WTC11 (cell line): ENCODE data around the gene SYNE3. TPM values are rescaled to one million over a fixed set of nuclear protein-coding genes. Genes with fewer than 3 reads are reported as not detected.

ENCODE experiments used
- ATAC-seq: fragments of 200-7000 bp; cut with Tn5 transposase; 2 replicates; pipeline ENCODE4 v1.10.0; 2021; ENCODE audit warnings: mild to moderate bottlenecking, moderate library complexity
- CTCF ChIA-PET: fragments of 300-600 bp; sonication (Branson Sonifier 250); formaldehyde crosslinking; loops from one replicate; lab custom pipeline; 2021; ENCODE audit warnings: antibody characterized with exemption; lab: Charles Lee
- POLR2A ChIA-PET: fragments of 350-600 bp; sonication (Branson Sonifier 250); formaldehyde crosslinking; loops from one replicate; lab custom pipeline; 2021; ENCODE audit warnings: antibody characterized with exemption; lab: Charles Lee
- DNase-seq: peaks from one replicate; pipeline ENCODE4 v3.0.0; 2021; ENCODE audit warnings: low spot score
- H3K27ac Mint-ChIP-seq: 2 replicates; pipeline ENCODE4 v1.8.0; 2021; ENCODE audit warnings: mixed read lengths
- H3K27me3 Mint-ChIP-seq: 2 replicates; pipeline ENCODE4 v1.8.0; 2021; ENCODE audit warnings: low read depth, mild to moderate bottlenecking, moderate library complexity, mixed read lengths
- H3K36me3 Mint-ChIP-seq: 2 replicates; pipeline ENCODE4 v1.8.0; 2021; ENCODE audit warnings: mixed read lengths
- H3K4me1 Mint-ChIP-seq: 2 replicates; pipeline ENCODE4 v1.8.0; 2022; ENCODE audit warnings: mixed read lengths
- H3K4me3 Mint-ChIP-seq: 2 replicates; pipeline ENCODE4 v1.8.0; 2021; ENCODE audit warnings: mild to moderate bottlenecking, moderate library complexity, mixed read lengths
- H3K9me3 Mint-ChIP-seq: 2 replicates; pipeline ENCODE4 v1.8.0; 2021; ENCODE audit warnings: mixed read lengths
- ELF4 ChIP-seq: sonication (generic); formaldehyde crosslinking; IDR thresholded peaks from 2 replicates; pipeline ENCODE4 v1.8.1; 2022; ENCODE audit warnings: low read depth, mild to moderate bottlenecking, moderate library complexity, missing genetic modification reagents
- EMX1 ChIP-seq: fragments of 250-450 bp; sonication (Bioruptor Pico); IDR thresholded peaks from 2 replicates; pipeline ENCODE4 v1.8.0; 2021; ENCODE audit warnings: mild to moderate bottlenecking
- ETV6 ChIP-seq: sonication (generic); formaldehyde crosslinking; IDR thresholded peaks from 2 replicates; pipeline ENCODE4 v1.8.1; 2022; ENCODE audit warnings: mild to moderate bottlenecking, missing genetic modification reagents
- FOXJ3 ChIP-seq: sonication (generic); formaldehyde crosslinking; IDR thresholded peaks from 2 replicates; pipeline ENCODE4 v1.9.0; 2021; ENCODE audit warnings: missing genetic modification reagents, mild to moderate bottlenecking, borderline replicate concordance
- FOXP1 ChIP-seq: sonication (generic); formaldehyde crosslinking; IDR thresholded peaks from 2 replicates; pipeline ENCODE4 v1.8.0; 2022; ENCODE audit warnings: missing genetic modification reagents, mild to moderate bottlenecking, moderate library complexity, borderline replicate concordance
- GRHL2 ChIP-seq: fragments of 250-450 bp; sonication (Bioruptor Pico); IDR thresholded peaks from 2 replicates; pipeline ENCODE4 v1.8.0; 2022; ENCODE audit warnings: mild to moderate bottlenecking, moderate library complexity; ENCODE audit not compliant: insufficient replicate concordance, severe bottlenecking
- HMGA2 ChIP-seq: fragments of 250-450 bp; sonication (Bioruptor Pico); IDR thresholded peaks from 2 replicates; pipeline ENCODE4 v1.4.0; 2021; ENCODE audit warnings: mild to moderate bottlenecking, moderate library complexity
- JAZF1 ChIP-seq: fragments of 250-450 bp; sonication (Bioruptor Pico); IDR thresholded peaks from 2 replicates; pipeline ENCODE4 v1.9.0; 2021; ENCODE audit warnings: moderate library complexity, mild to moderate bottlenecking, inconsistent platforms
- JUN ChIP-seq: sonication (generic); formaldehyde crosslinking; IDR thresholded peaks from 2 replicates; pipeline ENCODE4 v1.8.0; 2023; ENCODE audit warnings: mild to moderate bottlenecking, missing genetic modification reagents
- KAT7 ChIP-seq: sonication (generic); formaldehyde crosslinking; IDR thresholded peaks from 2 replicates; pipeline ENCODE4 v1.8.1; 2023; ENCODE audit warnings: missing genetic modification reagents, mild to moderate bottlenecking, borderline replicate concordance
- MYBL2 ChIP-seq: sonication (generic); formaldehyde crosslinking; IDR thresholded peaks from 2 replicates; pipeline ENCODE4 v1.8.1; 2023; ENCODE audit warnings: mild to moderate bottlenecking, moderate library complexity, missing genetic modification reagents
- NFE2L1 ChIP-seq: sonication (generic); formaldehyde crosslinking; IDR thresholded peaks from 2 replicates; pipeline ENCODE4 v1.8.1; 2023; ENCODE audit warnings: missing genetic modification reagents
- NR2C2 ChIP-seq: sonication (generic); formaldehyde crosslinking; IDR thresholded peaks from 2 replicates; pipeline ENCODE4 v1.8.0; 2022; ENCODE audit warnings: mild to moderate bottlenecking, missing genetic modification reagents
- RELA ChIP-seq: sonication (generic); formaldehyde crosslinking; IDR thresholded peaks from 2 replicates; pipeline ENCODE4 v1.8.1; 2022; ENCODE audit warnings: missing genetic modification reagents, mild to moderate bottlenecking, borderline replicate concordance
- SMAD3 ChIP-seq: sonication (generic); formaldehyde crosslinking; IDR thresholded peaks from 2 replicates; pipeline ENCODE4 v1.8.0; 2022; ENCODE audit warnings: missing genetic modification reagents, mild to moderate bottlenecking, borderline replicate concordance
- SMAD4 ChIP-seq: sonication (generic); formaldehyde crosslinking; IDR thresholded peaks from 2 replicates; pipeline ENCODE4 v1.8.0; 2022; ENCODE audit warnings: mild to moderate bottlenecking, missing genetic modification reagents
- SOX15 ChIP-seq: fragments of 250-450 bp; sonication (Bioruptor Pico); IDR thresholded peaks from 2 replicates; pipeline ENCODE4 v1.9.0; 2021; ENCODE audit warnings: mild to moderate bottlenecking
- ZNF138 ChIP-seq: sonication (generic); formaldehyde crosslinking; conservative IDR thresholded peaks from 2 replicates; pipeline ENCODE4 v1.8.1; 2022; ENCODE audit warnings: mild to moderate bottlenecking, moderate library complexity, missing genetic modification reagents
- ZNF263 ChIP-seq: sonication (generic); formaldehyde crosslinking; IDR thresholded peaks from 2 replicates; pipeline ENCODE4 v1.8.1; 2022; ENCODE audit warnings: low read depth, mild to moderate bottlenecking, moderate library complexity, missing genetic modification reagents
- ZNF671 ChIP-seq: fragments of 250-450 bp; sonication (Bioruptor Pico); IDR thresholded peaks from 2 replicates; pipeline ENCODE4 v1.8.0; 2021; ENCODE audit warnings: mild to moderate bottlenecking
- total RNA-seq: library from RNA; stranded (reverse); gene quantifications from 3 replicates; pipeline ENCODE4 v1.2.3, GENCODE V29; 2021
- TF ChIP-seq, protein P1 (sequence below): fragments of 250-450 bp; sonication (Bioruptor Pico); IDR thresholded peaks from 2 replicates; pipeline ENCODE4 v1.8.0; 2021; ENCODE audit warnings: mild to moderate bottlenecking
- TF ChIP-seq, protein P2 (sequence below): sonication (generic); formaldehyde crosslinking; IDR thresholded peaks from 2 replicates; pipeline ENCODE4 v1.8.1; 2023; ENCODE audit warnings: mild to moderate bottlenecking, missing genetic modification reagents, borderline replicate concordance
- TF ChIP-seq, protein P3 (sequence below): sonication (generic); formaldehyde crosslinking; IDR thresholded peaks from 2 replicates; pipeline ENCODE4 v1.8.1; 2023; ENCODE audit warnings: mild to moderate bottlenecking, moderate library complexity, missing genetic modification reagents
- TF ChIP-seq, protein P4 (sequence below): fragments of 250-450 bp; sonication (Bioruptor Pico); conservative IDR thresholded peaks from 2 replicates; pipeline ENCODE4 v1.9.0; 2021; ENCODE audit warnings: mild to moderate bottlenecking
- TF ChIP-seq, protein P5 (sequence below): sonication (generic); formaldehyde crosslinking; IDR thresholded peaks from 2 replicates; pipeline ENCODE4 v1.8.1; 2022; ENCODE audit warnings: missing genetic modification reagents, borderline replicate concordance

Gene SYNE3
- total RNA-seq, 1 experiment from 2014 or later, result 0.24 TPM

DNA sequence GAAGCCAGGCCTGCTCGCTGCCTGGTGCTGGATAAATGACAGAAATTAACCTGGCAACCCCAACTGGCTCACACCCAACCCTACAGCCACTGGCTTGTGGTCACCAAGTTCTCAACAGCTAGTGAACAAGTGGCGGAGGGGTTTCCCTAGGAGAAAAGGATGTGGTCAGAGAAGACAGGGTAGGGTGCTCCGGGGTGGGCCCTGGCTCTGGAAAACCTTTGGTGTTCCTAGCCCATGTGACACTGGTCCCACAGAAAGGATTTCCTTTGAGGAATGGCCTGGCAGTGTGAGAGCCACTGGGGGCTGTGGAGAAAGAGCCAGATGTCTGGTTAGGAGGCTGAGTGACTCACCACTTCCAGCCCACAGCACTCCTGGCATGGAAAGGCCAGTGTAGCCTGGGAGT lies 8.7 kb downstream of the SYNE3 start:
- ChIA-PET POLR2A (no interaction called here), CTCF (no interaction called here)
- Mint-ChIP-seq H3K27me3 (no peaks in the 10 kb centered on the region; the same call in 1 of the 2 replicates), H3K36me3 (no peaks in the 10 kb centered on the region), H3K4me1 (no peaks in the 10 kb centered on the region), H3K27ac (no peak overlapping the region), H3K9me3 (no peaks in the 10 kb centered on the region), H3K4me3 (no peak overlapping the region)
- ATAC-seq, result no peak
- DNase-seq, result no peak
- TF ChIP-seq NR2C2 (CRISPR knock-in tag) (no peak), FOXP1 (CRISPR knock-in tag) (no peak), FOXJ3 (CRISPR knock-in tag) (no peak), JAZF1 (CRISPR knock-in tag) (no peak), HMGA2 (no peak), JUN (CRISPR knock-in tag) (no peak), MYBL2 (no peak), RELA (CRISPR knock-in tag) (no peak), NFE2L1 (CRISPR knock-in tag) (no peak), SMAD3 (CRISPR knock-in tag) (no peak), ZNF263 (CRISPR knock-in tag) (no peak), ELF4 (CRISPR knock-in tag) (no peak), SMAD4 (no peak), ETV6 (CRISPR knock-in tag) (no peak)
- TF ChIP-seq, protein P1, sequence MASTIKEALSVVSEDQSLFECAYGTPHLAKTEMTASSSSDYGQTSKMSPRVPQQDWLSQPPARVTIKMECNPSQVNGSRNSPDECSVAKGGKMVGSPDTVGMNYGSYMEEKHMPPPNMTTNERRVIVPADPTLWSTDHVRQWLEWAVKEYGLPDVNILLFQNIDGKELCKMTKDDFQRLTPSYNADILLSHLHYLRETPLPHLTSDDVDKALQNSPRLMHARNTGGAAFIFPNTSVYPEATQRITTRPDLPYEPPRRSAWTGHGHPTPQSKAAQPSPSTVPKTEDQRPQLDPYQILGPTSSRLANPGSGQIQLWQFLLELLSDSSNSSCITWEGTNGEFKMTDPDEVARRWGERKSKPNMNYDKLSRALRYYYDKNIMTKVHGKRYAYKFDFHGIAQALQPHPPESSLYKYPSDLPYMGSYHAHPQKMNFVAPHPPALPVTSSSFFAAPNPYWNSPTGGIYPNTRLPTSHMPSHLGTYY (CRISPR knock-in tag), result no peak
- TF ChIP-seq, protein P2, sequence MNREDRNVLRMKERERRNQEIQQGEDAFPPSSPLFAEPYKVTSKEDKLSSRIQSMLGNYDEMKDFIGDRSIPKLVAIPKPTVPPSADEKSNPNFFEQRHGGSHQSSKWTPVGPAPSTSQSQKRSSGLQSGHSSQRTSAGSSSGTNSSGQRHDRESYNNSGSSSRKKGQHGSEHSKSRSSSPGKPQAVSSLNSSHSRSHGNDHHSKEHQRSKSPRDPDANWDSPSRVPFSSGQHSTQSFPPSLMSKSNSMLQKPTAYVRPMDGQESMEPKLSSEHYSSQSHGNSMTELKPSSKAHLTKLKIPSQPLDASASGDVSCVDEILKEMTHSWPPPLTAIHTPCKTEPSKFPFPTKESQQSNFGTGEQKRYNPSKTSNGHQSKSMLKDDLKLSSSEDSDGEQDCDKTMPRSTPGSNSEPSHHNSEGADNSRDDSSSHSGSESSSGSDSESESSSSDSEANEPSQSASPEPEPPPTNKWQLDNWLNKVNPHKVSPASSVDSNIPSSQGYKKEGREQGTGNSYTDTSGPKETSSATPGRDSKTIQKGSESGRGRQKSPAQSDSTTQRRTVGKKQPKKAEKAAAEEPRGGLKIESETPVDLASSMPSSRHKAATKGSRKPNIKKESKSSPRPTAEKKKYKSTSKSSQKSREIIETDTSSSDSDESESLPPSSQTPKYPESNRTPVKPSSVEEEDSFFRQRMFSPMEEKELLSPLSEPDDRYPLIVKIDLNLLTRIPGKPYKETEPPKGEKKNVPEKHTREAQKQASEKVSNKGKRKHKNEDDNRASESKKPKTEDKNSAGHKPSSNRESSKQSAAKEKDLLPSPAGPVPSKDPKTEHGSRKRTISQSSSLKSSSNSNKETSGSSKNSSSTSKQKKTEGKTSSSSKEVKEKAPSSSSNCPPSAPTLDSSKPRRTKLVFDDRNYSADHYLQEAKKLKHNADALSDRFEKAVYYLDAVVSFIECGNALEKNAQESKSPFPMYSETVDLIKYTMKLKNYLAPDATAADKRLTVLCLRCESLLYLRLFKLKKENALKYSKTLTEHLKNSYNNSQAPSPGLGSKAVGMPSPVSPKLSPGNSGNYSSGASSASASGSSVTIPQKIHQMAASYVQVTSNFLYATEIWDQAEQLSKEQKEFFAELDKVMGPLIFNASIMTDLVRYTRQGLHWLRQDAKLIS (CRISPR knock-in tag), result no peak
- TF ChIP-seq, protein P3, sequence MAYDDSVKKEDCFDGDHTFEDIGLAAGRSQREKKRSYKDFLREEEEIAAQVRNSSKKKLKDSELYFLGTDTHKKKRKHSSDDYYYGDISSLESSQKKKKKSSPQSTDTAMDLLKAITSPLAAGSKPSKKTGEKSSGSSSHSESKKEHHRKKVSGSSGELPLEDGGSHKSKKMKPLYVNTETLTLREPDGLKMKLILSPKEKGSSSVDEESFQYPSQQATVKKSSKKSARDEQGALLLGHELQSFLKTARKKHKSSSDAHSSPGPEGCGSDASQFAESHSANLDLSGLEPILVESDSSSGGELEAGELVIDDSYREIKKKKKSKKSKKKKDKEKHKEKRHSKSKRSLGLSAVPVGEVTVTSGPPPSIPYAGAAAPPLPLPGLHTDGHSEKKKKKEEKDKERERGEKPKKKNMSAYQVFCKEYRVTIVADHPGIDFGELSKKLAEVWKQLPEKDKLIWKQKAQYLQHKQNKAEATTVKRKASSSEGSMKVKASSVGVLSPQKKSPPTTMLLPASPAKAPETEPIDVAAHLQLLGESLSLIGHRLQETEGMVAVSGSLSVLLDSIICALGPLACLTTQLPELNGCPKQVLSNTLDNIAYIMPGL (CRISPR knock-in tag), result no peak
- TF ChIP-seq, protein P4, sequence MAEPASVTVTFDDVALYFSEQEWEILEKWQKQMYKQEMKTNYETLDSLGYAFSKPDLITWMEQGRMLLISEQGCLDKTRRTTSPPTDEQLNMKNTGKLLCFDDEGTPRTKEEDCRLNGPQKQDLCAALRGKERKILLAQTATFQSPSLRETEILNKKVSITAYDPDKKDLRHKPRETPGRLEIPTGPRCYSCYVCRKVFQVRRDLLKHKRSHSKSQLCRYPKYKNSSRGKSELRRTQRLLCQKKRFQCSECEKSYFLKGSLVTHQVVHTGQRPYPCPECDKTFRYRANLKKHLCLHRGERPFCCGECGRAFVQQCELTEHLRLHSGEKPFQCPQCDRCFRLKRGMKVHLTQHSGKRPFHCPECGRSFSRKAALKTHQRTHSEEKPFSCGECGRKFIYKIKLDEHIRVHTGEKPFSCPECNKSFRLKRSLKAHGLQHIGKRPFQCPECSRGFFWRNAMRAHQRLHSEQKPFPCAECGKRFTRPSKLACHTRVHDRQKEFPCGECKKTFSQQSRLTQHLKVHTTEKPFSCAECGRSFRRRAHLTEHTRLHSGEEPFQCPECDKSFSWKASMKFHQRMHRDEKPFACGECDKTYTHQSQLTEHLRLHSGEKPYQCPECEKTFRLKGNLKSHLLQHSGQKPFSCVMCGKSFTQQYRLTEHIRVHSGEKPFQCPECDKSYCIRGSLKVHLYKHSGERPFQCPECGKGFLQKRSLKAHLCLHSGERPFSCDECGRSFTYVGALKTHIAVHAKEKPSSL (CRISPR knock-in tag), result no peak

DNA sequence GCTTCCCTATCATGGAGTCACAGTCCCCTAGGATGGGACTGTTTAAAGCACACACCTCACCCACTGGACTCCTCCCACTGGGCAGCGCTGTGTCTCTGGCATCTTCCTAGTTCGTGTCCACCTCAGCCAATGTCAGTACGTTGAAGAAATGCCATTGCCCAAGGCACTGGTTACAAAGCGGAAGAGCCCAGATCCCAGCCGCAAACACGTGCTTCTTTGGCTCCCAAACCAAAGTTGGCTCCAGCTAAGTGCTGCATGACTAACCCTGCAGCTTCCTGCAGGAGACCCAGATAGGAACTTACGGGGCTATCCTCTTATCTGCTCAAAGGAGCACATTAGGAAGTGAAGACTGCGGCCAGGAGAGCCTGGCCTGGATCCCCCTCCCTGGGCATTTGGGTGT lies 9.3 kb downstream of the SYNE3 start:
- Mint-ChIP-seq H3K36me3 (no peaks in the 10 kb centered on the region), H3K4me1 (no peaks in the 10 kb centered on the region), H3K27me3 (no peaks in the 10 kb centered on the region; the same call in 1 of the 2 replicates), H3K4me3 (no peak overlapping the region), H3K27ac (no peak overlapping the region), H3K9me3 (no peaks in the 10 kb centered on the region)
- DNase-seq (no peak), ATAC-seq (no peak)
- CTCF ChIA-PET, result no interaction called here
- POLR2A ChIA-PET, result no interaction called here
- TF ChIP-seq ZNF671 (no peak), EMX1 (no peak), ZNF138 (CRISPR knock-in tag) (no peak), KAT7 (CRISPR knock-in tag) (no peak), GRHL2 (no peak), SOX15 (no peak), SMAD3 (CRISPR knock-in tag) (no peak)
- TF ChIP-seq, protein P4 (CRISPR knock-in tag), result no peak
- TF ChIP-seq, protein P5, sequence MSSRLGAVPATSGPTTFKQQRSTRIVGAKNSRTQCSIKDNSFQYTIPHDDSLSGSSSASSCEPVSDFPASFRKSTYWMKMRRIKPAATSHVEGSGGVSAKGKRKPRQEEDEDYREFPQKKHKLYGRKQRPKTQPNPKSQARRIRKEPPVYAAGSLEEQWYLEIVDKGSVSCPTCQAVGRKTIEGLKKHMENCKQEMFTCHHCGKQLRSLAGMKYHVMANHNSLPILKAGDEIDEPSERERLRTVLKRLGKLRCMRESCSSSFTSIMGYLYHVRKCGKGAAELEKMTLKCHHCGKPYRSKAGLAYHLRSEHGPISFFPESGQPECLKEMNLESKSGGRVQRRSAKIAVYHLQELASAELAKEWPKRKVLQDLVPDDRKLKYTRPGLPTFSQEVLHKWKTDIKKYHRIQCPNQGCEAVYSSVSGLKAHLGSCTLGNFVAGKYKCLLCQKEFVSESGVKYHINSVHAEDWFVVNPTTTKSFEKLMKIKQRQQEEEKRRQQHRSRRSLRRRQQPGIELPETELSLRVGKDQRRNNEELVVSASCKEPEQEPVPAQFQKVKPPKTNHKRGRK (CRISPR knock-in tag), result no peak
